ENCODE results near the gene SLC26A5.
"Not testable (repeated sequence)": the region's sequence is repeated elsewhere in the genome, so short reads cannot be mapped to it uniquely, and the experiment has no call there.

The SLC26A5 gene

GRCh38 chr7:103446049-103446520 is at the start of gene SLC26A5:
SLC26A5 (minus strand) TSS chr7:103446207; CDS start chr7:103421514, 24,693 bp downstream.
- DNase-seq: peak; percentile 76
- no peak for TF ChIP-seq CTCF (IDR thresholded peaks at IDR 0.05)
- H3K4me3 Mint-ChIP-seq: peak within 1 kb of the TSS; percentile 82
- H3K36me3 Mint-ChIP-seq (ENCODE audit: low read depth): no peaks in the 10 kb centered on the region
- H3K27ac Mint-ChIP-seq: no peak within 1 kb of the TSS
- H3K4me1 Mint-ChIP-seq: peaks cover 9% of the 10 kb centered on the region
- H3K9me3 Mint-ChIP-seq: peaks cover 7% of the 10 kb centered on the region
- peaks cover 99% of the 10 kb centered on the region for H3K27me3 Mint-ChIP-seq (ENCODE audit: low read depth, poor library complexity)

DNA sequence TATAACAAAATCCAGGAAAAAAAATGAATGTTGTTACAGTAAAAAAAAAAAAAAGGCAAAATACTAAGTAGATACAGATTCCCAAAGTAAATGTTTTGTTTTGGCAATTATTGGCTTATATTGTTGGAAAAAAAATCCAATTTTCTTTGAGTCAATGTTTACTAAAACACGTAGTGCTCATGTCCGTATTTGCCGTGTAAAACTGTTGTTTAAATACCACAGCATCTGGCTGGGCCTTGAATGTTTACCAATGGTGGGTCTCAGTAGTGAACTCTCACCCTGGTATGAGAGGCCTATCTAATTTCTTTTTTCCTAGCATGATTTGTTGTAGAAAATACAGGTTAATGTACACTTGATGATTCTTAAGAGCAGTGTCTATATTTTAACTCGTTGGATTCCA is 41.4 kb upstream of the SLC26A5 start:
- TF ChIP-seq CTCF (IDR thresholded peaks at IDR 0.05): no peak
- Mint-ChIP-seq H3K4me1 (no peaks in the 10 kb centered on the region), H3K9me3 (no peaks in the 10 kb centered on the region), H3K27me3 (ENCODE audit: low read depth, poor library complexity) (peaks cover 12% of the 10 kb centered on the region), H3K36me3 (ENCODE audit: low read depth) (no peaks in the 10 kb centered on the region), H3K27ac (no peak overlapping the region), H3K4me3 (no peak overlapping the region)
- no peak for DNase-seq

DNA sequence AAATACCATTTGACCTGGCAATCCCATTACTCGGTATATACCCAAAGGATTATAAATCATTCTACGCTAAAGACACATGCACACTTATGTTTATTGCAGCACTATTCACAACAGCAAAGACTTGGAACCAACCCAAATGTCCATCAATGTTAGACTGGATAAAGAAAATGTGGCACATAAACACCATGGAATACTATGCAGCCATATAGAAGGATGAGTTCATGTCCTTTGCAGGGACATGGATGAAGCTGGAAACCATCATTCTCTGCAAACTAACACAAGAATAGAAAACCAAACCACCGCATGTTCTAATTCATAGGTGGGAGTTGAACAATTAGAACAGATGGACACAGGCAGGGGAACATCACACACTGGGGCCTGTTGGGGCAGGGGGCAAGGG is 40.9 kb upstream of the SLC26A5 start:
- H3K4me1 Mint-ChIP-seq, H3K9me3 Mint-ChIP-seq: not testable (repeated sequence)
- H3K27me3 Mint-ChIP-seq (ENCODE audit: low read depth, poor library complexity): peaks cover 11% of the 10 kb centered on the region

GRCh38 chr7:103480771-103481170 is 34.8 kb upstream of the SLC26A5 start:
- Mint-ChIP-seq H3K36me3 (ENCODE audit: low read depth) (no peaks in the 10 kb centered on the region), H3K4me3 (no peak overlapping the region), H3K27ac (no peak overlapping the region), H3K9me3 (no peaks in the 10 kb centered on the region), H3K27me3 (ENCODE audit: low read depth, poor library complexity) (peaks cover 11% of the 10 kb centered on the region), H3K4me1 (no peaks in the 10 kb centered on the region)
- no peak for TF ChIP-seq CTCF (IDR thresholded peaks at IDR 0.05)
- no peak for DNase-seq

More for the DNA sequence above, 40.9 kb upstream of the SLC26A5 start:
- H3K36me3 Mint-ChIP-seq (ENCODE audit: low read depth); H3K27ac Mint-ChIP-seq; H3K4me3 Mint-ChIP-seq; DNase-seq: not testable (repeated sequence)

DNA sequence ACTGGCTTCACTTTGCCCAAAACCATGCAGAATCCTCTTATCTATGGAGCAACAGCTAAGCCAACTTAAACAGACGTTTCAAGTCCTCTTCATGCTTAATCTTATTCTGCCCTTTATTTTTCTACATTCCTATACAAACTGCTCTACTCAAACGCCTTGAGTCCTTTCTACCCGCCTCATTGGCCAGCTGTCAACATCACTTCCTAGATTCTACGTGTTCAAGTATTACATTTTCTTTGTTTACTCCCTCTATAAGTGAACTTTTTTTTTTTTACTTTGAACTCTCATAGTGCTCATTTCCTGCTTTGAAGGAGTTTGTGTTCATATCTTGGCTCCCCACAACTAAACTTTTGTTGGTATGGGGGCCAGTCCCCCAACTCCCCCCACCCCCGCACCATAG is 28.9 kb upstream of the SLC26A5 start:
- H3K4me3 Mint-ChIP-seq: no peak overlapping the region
- peaks cover 14% of the 10 kb centered on the region for H3K27me3 Mint-ChIP-seq (ENCODE audit: low read depth, poor library complexity)
- no peaks in the 10 kb centered on the region for H3K4me1 Mint-ChIP-seq
- no peaks in the 10 kb centered on the region for H3K9me3 Mint-ChIP-seq
- H3K36me3 Mint-ChIP-seq (ENCODE audit: low read depth): no peaks in the 10 kb centered on the region
- TF ChIP-seq CTCF (IDR thresholded peaks at IDR 0.05): no peak
- H3K27ac Mint-ChIP-seq: no peak overlapping the region
- DNase-seq: no peak

GRCh38 chr7:103469095-103469948 is 23.3 kb upstream of the SLC26A5 start:
- no peak overlapping the region for H3K27ac Mint-ChIP-seq
- no peak for DNase-seq
- no peaks in the 10 kb centered on the region for H3K4me1 Mint-ChIP-seq
- H3K9me3 Mint-ChIP-seq: no peaks in the 10 kb centered on the region
- no peak for TF ChIP-seq CTCF (IDR thresholded peaks at IDR 0.05)
- H3K36me3 Mint-ChIP-seq (ENCODE audit: low read depth): no peaks in the 10 kb centered on the region
- H3K27me3 Mint-ChIP-seq (ENCODE audit: low read depth, poor library complexity): peaks cover 18% of the 10 kb centered on the region
- H3K4me3 Mint-ChIP-seq: no peak overlapping the region
